ENCODE results near the gene ABCB4. TPM values are rescaled to one million over a fixed set of nuclear protein-coding genes. Genes with fewer than 3 reads are reported as not detected.

The ABCB4 gene
- total RNA-seq, 4 donors from 2014 or later, result 0.38 to 0.84 (median 0.61) TPM

- no peak for TF ChIP-seq CTCF (IDR thresholded peaks at IDR 0.05)
- DNase-seq (ENCODE audit: low spot score) (no peak), ATAC-seq (ENCODE audit: low FRiP score) (no peak)
These were observed 36.0 kb upstream of the ABCB4 start for GRCh38 chr7:87511510-87511909.

- ATAC-seq (ENCODE audit: low FRiP score) (no peak), DNase-seq (ENCODE audit: low spot score) (no peak)
- no peak for TF ChIP-seq CTCF (IDR thresholded peaks at IDR 0.05)
These were observed 35.0 kb upstream of the ABCB4 start for GRCh38 chr7:87510411-87510875.

- ATAC-seq (ENCODE audit: low FRiP score), result no peak
- no peak for TF ChIP-seq CTCF (IDR thresholded peaks at IDR 0.05)
- DNase-seq (ENCODE audit: low spot score), result no peak
These were observed 32.0 kb upstream of the ABCB4 start for GRCh38 chr7:87507446-87507845.

GRCh38 chr7:87506246-87507180, 31.0 kb upstream of the ABCB4 start:
- no peak for ATAC-seq (ENCODE audit: low FRiP score)

GRCh38 chr7:87505557-87506245, 30.2 kb upstream of the ABCB4 start:
- TF ChIP-seq CTCF (IDR thresholded peaks at IDR 0.05), result no peak
- ATAC-seq (ENCODE audit: low FRiP score) (no peak), DNase-seq (ENCODE audit: low spot score) (no peak)

More at GRCh38 chr7:87506246-87507180, 31.0 kb upstream of the ABCB4 start:
- no peak for DNase-seq (ENCODE audit: low spot score)
- no peak for TF ChIP-seq CTCF (IDR thresholded peaks at IDR 0.05)

GRCh38 chr7:87505122-87505521, 29.6 kb upstream of the ABCB4 start:
- no peak for TF ChIP-seq CTCF (IDR thresholded peaks at IDR 0.05)
- no peak for DNase-seq (ENCODE audit: low spot score)
- ATAC-seq (ENCODE audit: low FRiP score), result no peak
